Measurements from ENCODE around the gene CCDC142. TPM values are rescaled to one million over a fixed set of nuclear protein-coding genes. Genes with fewer than 3 reads are reported as not detected.

The CCDC142 gene, protein sequence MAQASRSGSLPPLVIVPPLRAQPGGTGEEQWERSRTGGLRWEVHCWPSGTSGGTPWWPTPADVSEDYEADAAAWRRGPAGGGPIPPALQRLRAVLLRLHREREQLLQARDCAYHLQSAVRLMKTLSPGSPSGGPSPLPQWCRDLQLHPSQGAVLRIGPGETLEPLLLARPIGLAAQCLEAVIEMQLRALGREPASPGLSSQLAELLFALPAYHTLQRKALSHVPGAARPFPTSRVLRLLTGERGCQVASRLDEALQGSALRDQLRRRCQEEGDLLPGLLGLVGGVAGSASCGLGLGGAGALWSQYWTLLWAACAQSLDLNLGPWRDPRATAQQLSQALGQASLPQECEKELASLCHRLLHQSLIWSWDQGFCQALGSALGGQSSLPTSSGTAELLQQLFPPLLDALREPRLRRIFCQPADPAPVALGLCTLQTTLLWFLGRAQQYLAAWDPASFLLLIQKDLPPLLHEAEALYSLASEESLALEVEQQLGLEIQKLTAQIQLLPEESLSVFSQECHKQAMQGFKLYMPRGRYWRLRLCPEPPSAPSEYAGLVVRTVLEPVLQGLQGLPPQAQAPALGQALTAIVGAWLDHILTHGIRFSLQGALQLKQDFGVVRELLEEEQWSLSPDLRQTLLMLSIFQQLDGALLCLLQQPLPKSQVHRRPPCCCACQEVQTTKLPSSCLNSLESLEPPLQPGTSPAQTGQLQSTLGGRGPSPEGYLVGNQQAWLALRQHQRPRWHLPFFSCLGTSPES
- 6.6 to 14.5 TPM (median 12.6 TPM) in 5 replicates for total RNA-seq (2022; extraction: Qiagen RNA extraction)

DNA sequence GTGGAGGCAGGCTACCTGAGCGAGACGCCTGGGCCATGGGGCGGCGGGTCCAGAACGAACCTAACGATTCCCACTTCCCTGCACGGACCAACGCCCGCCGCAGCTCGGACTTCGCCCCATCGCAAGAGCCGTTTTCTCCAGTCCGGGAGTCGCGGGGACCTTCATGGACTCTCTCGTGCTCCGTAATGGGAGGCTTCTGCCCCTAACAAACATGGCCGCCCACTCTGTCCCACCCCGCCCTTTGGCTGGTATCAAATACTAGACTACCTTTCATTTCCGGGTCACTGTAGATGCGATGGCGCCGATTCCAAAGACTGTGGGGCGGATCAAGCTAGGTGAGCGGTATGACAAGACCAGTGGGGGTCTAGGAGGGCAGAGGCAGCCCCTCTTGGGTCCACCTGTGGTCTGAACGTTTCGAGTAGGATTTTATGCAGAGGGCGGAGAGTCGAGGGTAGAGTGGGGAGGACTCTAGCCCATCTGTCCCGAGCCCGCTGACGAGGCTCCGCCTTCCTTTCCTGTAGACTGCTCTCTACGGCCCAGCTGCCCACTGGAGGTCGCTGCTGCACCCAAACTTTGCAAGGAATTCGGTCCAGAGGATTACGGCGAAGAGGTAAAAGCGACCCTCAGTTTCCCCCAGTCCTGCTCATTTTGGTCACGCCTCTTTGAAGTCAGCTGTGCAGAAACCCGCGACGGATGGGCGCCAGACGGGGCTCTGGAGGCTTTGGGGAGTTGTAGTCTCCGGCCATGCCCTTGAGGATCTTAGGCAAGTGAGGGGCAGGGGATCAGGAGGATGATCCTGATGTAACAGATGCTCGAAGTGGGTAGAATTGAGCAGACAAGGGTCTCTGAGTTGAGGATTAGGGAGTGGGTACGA lies at the start of gene CCDC142, which contains the start of gene TTC31:
Gene CCDC142 (minus strand): TSS at position 198 of the 874 bp plus-strand sequence. CDS start 161 bp downstream, at position 37.
Gene TTC31 (plus strand): TSS at position 281 of the 874 bp plus-strand sequence. CDS start 15 bp downstream, at position 296.

DNA sequence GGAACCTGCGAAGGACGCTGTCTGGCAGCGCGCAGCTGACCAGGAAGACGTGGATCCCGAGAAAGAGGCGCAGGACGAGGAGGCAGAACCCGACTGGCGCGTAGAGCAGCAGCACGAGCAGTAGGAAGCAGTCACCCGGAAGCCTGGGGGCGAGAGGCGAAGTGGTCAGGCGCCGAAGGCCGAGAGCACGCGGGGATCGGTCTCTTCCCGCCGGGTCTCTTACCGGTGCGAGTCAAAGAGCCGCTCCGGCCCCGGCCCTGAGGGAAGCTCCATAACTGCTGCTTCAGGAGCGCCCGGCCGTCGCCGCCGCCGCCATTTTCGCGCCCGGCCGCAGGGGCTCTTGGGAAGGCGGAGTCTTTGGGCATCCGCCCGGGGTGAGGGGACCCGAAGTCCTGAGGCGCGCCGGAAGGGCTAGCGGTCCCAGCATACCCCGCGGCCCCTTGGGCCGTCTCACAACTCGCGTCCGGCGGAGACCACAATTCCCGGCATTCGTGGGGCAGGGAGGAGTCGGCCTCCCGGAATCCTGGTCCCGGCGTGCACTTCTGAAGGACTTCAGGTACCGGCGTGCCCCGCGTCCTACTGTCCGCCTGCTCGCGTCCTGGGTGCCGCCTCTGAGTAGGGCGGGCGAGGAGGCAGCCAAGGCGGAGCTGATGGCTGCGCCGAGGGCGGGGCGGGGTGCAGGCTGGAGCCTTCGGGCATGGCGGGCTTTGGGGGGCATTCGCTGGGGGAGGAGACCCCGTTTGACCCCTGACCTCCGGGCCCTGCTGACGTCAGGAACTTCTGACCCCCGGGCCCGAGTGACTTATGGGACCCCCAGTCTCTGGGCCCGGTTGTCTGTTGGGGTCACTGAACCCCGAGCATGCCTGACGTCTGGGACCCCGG lies 46.8 kb upstream of the CCDC142 start, which contains the start of the genes AUP1 and HTRA2:
Gene AUP1 (minus strand): TSS at position 350 of the 882 bp plus-strand sequence. CDS start 77 bp downstream, at position 273.
Gene HTRA2 (plus strand): TSS at position 577 of the 882 bp plus-strand sequence. CDS start 74 bp downstream, at position 651.

DNA sequence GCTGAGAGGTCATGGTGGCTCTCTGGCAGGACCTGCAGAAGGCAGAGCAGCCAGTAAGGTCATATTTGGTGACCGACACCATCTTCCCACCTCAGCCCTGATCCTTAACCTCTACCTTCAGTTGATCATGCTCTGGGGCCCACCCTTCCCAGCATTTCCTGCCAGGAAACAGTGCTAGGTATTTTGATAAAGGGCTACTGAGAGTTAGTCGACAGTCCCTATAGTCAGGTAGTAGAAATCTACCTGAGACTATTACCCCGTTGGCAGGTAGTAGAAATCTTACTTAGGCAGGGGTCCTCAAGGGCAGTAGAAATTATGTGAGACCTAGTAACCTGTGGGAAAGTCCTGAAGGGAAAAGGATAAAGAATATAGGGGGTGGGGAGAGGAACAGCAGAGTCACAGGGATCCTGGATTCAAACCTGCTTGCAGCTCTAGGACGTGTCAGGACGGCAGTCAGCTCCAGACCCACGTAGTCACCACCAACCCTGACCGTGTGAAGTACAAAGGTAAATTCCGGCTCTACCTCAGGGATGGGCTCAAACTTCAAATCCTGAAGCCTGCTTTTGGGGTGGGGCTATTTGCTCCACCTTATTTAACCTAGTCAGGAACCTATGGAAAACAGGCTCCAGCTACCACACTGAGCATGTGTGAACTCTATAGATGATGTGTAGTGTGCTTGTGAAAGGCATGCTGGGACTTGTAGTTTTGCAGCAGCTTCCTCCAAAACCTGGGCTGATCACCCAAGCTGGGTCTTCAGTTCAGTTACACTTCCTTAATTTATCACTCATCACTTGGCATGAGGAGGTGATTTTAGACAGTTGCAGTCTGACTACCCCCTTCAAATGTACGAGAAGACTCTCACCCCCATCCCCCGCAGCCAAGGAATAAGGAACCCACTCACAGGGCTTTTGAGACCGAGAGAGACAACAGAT lies 43.2 kb upstream of the CCDC142 start, which contains the start of gene DQX1:
Gene DQX1 (minus strand): TSS at position 515 of the 932 bp plus-strand sequence. CDS start 502 bp downstream, at position 13.

DNA sequence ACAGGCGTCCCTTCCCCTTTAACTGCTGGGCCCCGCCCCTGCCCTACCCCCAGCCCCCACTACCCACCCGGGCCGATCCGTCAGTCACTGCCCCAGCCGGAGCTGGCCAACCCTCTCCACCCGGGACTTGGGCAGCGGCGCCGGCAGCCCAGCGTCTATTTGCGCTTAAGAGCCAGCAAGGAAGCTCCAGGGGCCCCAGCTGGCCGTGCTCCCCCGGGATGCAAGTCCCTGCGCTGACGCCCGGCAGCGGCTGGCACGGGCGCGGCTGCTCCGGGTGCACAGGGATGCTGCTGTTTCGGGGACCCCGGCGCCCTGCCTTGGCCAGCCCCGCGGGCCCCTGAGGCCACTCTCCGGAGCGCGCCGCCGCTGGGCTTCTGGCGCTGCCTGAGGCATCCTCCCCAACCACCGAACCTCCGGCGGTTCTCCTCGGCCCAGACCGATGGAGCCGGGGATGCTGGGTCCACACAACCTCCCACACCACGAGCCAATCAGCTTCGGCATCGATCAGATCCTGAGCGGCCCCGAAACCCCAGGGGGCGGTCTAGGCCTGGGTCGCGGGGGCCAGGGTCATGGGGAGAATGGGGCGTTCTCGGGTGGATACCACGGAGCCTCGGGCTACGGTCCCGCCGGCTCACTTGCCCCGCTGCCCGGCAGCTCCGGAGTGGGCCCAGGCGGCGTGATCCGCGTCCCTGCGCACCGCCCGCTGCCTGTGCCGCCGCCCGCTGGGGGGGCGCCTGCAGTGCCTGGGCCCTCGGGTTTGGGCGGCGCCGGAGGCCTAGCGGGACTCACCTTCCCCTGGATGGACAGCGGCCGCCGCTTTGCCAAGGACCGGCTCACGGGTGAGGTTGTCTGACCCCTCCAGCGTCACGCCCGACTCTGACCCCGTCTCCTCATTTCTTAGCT lies 31.8 kb upstream of the CCDC142 start, which contains the start of gene TLX2:
Gene TLX2 (plus strand): TSS at position 83 of the 903 bp plus-strand sequence. CDS start 357 bp downstream, at position 440.

DNA sequence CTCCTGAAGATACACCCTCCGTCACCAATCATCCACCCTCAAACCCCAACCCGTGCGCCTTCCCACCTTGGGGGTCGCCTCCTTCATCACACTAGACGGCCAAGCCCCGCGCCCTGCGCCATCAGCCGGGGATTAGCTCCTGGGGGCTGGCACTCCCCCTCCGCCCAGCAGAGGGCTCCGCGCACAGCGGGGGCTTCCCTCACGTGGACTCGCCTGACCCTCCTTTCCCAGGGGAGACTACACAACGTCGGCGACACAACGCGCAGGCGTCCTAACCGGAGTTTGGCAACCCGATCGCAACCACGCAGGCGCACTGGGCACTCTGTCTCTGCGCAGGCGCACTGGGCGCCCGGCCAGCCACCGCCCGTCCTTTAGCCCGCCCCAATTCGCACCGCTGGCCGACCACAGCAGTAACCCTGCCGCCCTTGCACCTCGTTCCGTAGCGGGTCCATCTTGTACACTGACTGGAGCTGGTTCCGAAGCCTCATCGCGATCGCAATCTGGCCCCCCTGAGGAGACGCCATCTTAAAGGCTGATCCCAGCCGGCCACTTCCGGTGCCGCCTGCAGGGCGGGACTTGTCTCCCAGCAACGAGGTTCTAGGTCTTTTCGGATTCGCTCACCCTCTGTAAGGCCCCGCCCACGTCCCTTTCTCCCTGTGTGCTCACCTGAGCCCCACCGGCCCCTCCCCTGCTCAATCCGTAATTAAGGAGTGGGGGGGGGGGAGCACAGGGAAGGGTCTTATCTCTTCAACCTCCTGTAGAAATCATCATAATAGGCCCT lies 24.5 kb upstream of the CCDC142 start, which contains the start of gene PCGF1:
Gene PCGF1 (minus strand): TSS at position 551 of the 781 bp plus-strand sequence. CDS start 27 bp downstream, at position 524.

DNA sequence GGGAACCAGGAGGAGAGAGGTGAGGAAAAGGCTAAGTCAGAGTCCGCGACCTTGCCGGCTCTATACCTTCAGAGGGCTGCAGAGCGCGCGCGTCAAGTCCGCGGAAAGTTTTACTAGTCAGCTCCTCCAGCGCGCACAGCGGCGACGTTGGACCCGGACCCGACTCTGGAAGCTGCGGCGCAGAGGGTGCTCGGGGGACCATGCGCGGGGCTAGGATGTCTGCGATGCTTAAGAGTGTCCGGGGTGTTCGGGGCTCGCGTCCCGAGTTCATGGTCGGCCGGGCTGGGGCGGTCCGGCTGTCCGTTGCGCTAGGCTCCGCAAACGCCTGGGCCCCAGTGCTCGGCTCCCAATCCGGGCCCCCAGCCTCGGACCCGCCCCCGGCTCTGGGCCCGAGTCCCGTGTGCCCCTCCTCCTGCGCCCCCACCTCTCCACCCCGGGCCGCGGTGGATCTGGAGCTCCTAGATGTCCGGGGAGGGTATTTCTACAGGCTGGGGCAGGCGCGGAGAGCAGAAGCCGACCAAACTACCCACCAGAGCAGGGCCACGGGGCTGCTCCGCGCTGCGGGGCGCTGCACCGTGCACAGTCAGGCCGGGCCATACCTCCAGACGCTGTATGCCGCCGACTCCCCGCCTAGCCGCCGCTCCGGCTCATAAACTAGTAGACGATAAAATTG lies 16.6 kb upstream of the CCDC142 start, which contains the start of gene LBX2:
Gene LBX2 (minus strand): TSS at position 337 of the 673 bp plus-strand sequence. CDS start 66 bp downstream, at position 271.

DNA sequence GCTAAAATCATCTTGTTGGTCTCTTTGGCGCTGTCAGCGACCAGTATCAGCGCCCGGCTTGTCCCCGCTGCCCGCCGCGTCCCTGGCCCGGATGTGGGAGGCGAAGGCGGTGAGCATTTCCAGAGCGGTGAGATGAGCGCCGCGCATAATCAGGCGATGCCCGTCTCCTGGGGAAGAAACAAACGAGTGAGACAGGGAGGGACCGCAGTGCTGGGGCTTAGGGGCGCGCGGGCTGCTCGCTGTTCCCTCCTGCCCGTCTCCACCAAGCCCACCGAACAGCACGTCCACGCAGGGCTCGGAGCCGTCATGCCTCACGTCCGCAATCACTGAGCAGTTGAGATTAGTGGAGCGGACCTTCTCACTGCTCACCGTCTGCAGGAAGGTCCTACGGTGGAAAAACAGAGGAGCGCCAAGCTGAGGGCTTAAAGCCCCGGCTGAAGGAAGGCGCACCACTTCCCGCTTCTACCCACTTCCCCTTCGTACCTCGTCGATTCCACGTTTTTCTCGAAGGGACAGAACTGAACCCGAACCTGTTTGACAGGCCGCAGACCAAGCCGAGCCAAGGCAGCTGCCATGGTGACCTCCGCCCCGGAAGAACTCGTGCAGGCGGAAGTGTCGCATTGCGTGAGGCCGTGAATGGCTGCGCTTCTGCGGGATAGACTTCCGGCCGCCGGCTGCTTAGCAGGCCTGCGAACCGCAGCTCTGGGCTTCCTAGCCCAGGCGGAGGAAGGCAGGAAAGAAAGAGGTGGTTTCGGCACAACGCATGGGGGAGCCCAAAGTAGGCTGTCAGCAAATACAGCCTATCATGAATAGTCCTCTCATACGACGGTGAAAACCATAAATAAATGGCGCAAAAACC lies 10.5 kb downstream of the CCDC142 start, which contains the start of gene MRPL53:
Gene MRPL53 (minus strand): TSS at position 595 of the 859 bp plus-strand sequence. CDS start 20 bp downstream, at position 575.

DNA sequence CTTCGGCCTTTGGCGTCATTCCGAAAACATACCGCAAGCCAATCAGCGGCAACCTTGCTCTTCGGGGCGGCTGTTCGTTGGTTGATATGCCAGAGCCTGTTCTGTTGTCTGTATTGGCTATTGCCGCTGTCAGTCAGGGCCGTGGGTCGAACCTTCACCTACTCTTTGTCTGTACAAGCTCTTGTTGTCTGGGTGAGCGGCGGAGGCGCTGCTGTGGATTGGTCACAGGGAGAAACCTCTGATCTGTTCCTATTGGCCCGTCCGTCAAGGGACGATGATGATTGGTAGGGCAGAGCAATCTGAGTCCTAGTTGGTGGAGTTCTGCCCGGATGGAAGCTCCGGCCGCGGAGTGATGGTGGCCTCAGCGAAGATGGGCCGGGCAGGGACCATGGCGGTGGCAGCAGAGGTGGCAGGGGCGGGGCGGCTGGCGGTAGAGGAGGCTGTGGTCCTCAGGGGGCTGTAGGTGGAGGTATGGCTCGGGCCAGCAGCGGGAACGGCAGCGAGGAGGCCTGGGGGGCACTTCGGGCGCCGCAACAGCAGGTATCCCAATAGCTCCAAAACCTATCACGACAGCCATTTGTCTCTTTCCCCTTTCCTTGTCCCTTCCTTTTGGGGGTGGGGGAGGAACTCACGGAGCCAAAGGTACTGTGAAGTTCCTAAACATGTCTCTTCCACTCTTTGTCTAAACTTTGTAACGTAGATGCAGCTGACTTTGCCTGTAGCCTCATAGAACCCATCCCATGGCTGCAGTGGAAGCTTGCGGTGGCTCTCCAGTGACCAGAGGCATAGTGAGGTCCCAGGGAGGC lies 24.5 kb downstream of the CCDC142 start, which contains the start of gene WBP1:
Gene WBP1 (plus strand): TSS at position 307 of the 806 bp plus-strand sequence. CDS start 165 bp downstream, at position 472.

DNA sequence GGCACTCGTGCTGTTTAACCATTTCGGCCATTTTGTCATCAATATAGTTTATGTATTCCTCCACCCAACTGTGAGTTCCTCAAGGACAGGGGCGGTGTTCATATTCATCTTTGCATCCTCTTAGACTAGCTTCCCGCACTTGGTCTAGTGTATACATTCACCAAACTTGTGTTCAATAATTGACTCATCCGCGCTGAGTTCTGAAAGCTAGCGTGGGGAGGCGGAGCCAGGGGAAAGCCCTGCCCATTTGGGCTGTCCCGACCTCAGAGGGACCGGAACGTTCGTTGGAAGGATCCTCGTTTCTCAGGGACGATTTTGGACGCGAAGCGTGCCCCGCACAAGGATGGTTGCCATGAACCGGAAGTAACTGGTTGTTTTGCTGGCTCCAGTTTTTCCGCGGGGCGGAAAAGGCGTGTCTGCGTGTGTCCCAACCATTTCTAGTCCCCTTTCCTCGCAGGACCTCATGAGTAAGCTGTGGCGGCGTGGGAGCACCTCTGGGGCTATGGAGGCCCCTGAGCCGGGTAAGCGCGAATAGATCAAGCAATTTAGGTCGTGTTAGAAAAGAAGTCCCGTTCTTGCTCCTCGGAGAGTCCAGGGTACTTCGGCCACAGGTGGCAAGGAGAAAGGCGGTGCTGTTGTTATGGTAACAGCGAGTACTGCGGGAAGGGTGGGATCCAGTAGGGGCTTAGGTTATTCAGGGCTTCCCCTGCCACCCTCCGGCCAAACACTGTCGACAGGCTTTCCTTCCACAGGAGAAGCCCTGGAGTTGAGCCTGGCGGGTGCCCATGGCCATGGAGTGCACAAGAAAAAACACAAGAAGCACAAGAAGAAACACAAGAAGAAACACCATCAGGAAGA lies 27.9 kb downstream of the CCDC142 start, which contains the start of gene INO80B:
Gene INO80B (plus strand): TSS at position 434 of the 858 bp plus-strand sequence. CDS start 30 bp downstream, at position 464.

DNA sequence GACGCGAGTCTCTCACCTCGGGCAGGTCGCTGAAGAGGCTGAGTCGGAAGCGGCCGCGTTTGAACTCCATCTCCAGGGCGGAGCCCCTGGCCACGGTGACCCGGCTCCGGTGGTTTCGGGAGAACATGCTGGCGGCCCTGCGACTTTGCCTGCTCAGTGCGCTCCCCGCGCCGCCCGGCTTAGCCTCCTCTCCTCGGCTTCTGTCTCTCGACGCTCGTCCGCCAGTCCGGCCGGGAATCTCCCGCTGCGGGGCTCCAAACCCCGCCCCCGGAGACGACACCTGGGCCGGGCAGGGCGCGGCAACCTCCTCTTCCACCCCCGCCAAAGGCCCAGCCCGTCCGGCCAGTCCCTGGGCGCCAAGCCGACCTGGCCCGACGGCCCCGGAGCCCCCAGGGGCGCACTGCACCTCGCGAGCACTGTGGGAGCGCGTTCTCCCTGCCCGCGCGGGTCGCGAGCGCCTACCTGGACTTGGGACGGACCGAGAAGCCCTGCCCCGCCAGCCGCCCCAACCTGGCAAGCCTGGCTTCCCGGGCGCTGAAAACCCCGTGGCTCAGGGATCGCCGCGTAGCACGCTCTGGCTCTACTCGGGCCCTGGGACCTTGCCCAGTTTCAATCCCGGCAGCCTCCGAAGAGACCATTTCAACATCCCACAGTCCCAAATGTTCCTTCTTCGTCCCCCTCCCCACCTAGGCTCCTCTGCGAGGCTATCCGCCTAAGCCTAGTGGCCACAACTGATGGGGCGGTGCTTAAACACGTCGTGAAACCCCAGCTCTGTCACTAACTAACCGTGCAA lies 40.9 kb downstream of the CCDC142 start, which contains the start of gene RTKN:
Gene RTKN (minus strand): TSS at position 248 of the 793 bp plus-strand sequence. CDS start 121 bp downstream, at position 127.

